Vagina (tissue), 2 donors: ENCODE results near the gene CHRNA7.

Experiments used
- CTCF ChIP-seq, 3 experiments: fragments of 450-650 bp in 2 of 3; fragments of 200-600 bp in 1 of 3; sonication (generic) in 1 of 3; IDR thresholded peaks; one replicate each; pipeline ENCODE4 v1.5.1; 2017 to 2019; ENCODE audit warnings: antibody characterized with exemption in 3 of 3, mild to moderate bottlenecking in 2 of 3, moderate library complexity in 2 of 3
- POLR2A ChIP-seq, 2 donors: fragments of 450-650 bp; IDR thresholded peaks; one replicate each; pipeline ENCODE4 v1.6.1; 2017; ENCODE audit warnings: antibody characterized with exemption in 2 of 2, mild to moderate bottlenecking in 2 of 2, moderate library complexity in 2 of 2
- POLR2AphosphoS5 ChIP-seq, 2 donors: sonication (generic); formaldehyde crosslinking; IDR thresholded peaks; one replicate each; pipeline ENCODE4 v1.9.0; 2017; ENCODE audit warnings: antibody characterized with exemption in 2 of 2, mild to moderate bottlenecking in 2 of 2, low read depth in 1 of 2; ENCODE audit not compliant: insufficient read depth in 1 of 2

DNA sequence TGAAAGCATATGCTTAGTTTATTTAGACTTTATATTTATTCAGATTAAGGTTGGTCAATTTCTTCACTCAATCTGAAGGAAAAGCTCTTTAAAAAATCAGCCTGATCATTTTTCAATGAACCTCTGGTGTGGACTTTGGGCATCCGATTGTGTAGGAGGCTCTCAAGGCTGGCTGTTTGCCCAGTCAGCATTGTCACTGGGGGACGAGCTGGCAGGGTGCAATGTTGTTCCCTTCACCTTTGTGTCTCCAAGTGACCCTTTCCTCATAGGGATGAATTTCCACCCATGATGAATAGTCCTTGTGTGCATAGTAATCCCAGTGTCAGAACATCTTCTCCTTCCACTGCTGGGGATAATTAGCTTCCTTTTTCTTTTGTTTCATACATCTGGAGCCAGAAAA, 102.5 kb downstream of the CHRNA7 start:
- TF ChIP-seq CTCF (IDR thresholded peaks at IDR 0.05) (no peak), POLR2AphosphoS5 (IDR thresholded peaks at IDR 0.05; ENCODE audit: insufficient read depth in 1 of 2, low read depth in 1 of 2) (no peak), POLR2A (IDR thresholded peaks at IDR 0.05) (no peak)
